ENCODE measurements around the gene ACTR5. TPM values are rescaled to one million over a fixed set of nuclear protein-coding genes. Genes with fewer than 3 reads are reported as not detected.

ACTR5 gene
- polyA plus RNA-seq, 4 donors, result 7.9 to 10.7 (median 9.1) TPM

DNA sequence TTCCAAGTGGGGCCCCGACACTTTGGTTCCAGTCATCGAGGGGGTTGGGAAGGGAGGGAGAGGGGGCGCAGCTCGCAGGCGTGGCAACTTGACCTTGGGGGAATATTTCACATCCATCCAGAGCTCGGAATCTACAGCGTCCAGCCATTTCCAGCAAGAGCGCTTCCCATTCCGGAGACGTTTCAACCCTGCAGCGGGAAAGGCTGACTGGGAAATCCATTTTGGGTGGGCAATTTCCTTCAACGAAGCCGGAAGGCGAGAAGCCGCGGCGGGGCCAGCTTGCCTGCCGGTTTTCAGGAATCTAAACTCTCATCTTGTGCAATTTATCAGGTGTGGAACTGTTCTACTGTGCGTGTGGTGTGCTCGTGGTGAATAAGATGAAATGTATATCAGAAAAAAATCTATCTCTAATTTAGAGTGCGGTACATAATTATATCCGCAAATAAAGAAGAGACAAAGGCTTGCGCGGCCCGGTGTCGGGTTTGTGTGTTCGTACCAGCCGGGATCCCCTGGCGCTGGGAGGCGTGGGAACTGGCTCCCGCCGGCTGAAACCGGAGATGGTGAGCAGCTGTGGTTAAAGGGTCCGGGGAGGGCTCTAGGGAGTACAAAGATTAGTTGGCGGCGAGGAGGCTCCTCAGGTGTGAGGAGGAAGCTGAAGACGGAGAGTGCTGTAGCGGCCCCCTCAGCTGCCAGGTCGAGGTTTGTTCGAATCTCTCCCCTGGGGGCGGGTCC, 19.2 kb upstream of the ACTR5 start:
- DNase-seq (ENCODE audit: low read depth in 4 of 4, low spot score in 3 of 4), result no peak

GRCh38 chr20:38729767-38730166, 18.5 kb upstream of the ACTR5 start:
- no peak for DNase-seq (ENCODE audit: low read depth in 4 of 4, low spot score in 3 of 4)

DNA sequence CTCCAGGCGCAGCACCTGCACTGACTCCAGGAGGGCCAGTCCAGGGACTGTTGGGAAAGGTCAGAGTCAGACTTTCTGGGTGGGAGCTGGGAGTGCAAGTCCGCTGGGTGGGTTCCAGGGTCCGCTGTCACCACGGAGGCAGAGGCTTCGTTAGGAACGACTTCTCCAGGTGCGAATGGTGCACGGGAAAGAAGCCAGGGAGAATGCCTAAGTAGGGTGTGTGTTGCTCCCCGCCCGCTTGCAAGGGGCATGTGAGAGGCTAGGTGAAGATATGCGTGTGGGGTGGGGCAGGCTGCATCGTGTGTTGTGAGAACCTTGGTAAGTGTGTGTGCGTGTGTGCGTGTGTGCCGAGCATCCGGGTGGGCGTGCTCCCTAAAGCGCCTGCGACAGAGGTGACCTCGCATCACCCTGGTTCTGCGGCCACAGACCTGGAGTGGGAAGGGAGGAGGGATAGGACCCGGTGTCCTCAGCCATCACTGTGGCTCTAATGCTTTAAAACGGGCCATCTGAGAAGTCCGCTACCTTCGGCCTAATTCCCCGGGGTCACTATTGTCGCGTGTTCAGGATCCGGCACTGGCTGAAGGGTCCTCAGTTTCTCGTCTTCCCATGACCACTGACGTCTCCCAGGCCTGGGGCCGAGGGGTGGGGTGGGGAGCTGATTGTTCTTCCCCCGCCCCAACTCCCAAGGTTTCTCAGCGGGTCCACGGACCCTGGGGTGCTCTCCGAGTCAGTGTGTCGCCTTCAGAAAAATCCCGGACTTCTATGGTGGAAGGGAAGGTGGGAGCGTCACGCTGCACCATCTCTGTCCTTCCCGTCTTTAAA, 17.9 kb upstream of the ACTR5 start:
- DNase-seq (ENCODE audit: low read depth in 4 of 4, low spot score in 3 of 4), result no peak

- no peak for DNase-seq (ENCODE audit: low read depth in 4 of 4, low spot score in 3 of 4)
These were observed 17.1 kb upstream of the ACTR5 start for GRCh38 chr20:38730989-38731737.

- DNase-seq (ENCODE audit: low read depth in 4 of 4, low spot score in 3 of 4), result no peak
These were observed 16.5 kb upstream of the ACTR5 start for GRCh38 chr20:38731738-38732113.

GRCh38 chr20:38732981-38733380, 15.3 kb upstream of the ACTR5 start:
- no peak for DNase-seq (ENCODE audit: low read depth in 4 of 4, low spot score in 3 of 4)

GRCh38 chr20:38735172-38735571, 13.1 kb upstream of the ACTR5 start:
- DNase-seq (ENCODE audit: low read depth in 4 of 4, low spot score in 3 of 4), result no peak

DNA sequence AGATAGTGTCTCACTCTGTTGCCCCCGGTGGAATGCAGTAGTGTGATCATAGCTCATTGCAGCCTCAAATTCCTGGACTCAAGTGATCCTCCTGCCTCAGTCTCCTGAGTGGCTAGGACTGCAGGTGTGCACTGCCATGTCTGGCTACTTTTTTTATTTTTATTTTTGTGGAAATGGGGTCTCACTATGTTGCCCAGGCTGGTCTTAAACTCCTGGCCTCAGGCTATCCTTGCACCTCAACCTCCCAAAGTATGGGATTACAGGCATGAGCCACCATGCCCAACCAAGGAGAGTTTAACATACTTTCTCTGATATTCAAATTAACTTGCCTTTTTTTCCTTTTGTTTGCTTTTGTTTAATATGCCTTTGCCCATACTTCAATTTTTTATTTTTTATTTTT, 10.4 kb upstream of the ACTR5 start:
- DNase-seq (ENCODE audit: low read depth in 4 of 4, low spot score in 3 of 4), result no peak

GRCh38 chr20:38745757-38746156, 2.5 kb upstream of the ACTR5 start:
- no peak for DNase-seq (ENCODE audit: low read depth in 4 of 4, low spot score in 3 of 4)

DNA sequence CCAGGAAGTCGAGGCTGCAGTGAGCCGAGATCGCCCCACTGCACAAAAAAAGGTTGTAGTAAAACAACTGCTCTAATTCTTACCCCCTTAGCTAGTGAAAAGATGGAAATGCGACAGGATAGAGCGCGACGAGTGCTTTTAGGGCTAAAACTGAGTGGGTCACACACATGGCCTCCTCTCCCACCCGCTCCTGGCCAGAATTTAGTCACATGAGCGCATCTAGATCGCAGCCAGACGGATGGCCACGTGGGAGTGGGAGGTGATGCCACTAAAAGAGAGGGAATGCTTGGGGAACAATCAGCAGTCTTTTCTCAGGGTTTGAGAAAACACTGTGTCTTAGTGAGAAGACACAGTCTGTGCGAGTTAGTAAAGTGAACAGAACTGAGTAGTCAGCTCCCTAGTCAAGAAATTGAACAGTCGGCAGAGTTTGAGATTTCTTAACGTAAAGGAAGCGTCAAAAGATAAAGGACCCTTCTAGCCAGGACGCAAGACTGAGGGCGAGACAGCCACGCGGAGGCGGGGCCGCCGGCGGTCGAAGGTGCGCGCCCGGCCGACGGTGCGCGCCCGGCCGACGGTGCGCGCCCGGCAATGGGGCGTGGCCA, 664 bp upstream of the ACTR5 start:
- DNase-seq (ENCODE audit: low read depth in 4 of 4, low spot score in 3 of 4), result no peak

DNA sequence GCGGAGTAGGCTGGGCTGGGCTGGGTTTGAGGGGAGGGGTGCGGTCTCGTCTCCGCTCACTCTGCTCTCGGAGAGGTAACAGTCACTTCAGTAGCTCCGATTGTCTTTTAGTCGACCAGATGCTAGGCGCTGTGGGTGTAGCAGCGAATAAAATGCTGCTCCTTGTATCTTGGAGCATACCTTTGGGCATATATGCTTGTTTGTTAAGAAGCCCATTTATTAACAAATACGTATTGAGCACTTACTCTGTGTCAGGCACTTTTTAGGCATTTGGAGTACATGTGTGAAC, 545 bp downstream of the ACTR5 start:
- no peak for DNase-seq (ENCODE audit: low read depth in 4 of 4, low spot score in 3 of 4)

GRCh38 chr20:38751360-38751976, 3.2 kb downstream of the ACTR5 start:
- DNase-seq (ENCODE audit: low read depth in 4 of 4, low spot score in 3 of 4), result no peak

DNA sequence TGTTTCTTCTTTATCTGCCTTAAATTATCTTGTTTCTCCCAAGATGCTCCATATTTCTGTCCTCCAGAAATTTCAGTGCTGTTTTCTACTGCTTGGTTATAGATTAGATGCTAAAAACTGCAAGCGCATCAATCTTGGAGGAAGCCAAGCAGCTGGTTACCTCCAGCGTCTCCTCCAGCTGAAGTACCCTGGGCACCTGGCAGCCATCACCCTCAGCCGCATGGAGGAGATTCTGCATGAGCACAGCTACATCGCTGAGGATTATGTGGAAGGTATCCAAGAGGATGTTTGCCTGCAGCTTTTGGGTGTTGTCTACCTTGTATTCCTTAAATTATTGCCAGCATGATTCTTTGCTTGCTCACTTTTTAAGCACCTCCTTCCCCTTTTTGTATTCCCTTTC, 3.8 kb downstream of the ACTR5 start:
- no peak for DNase-seq (ENCODE audit: low read depth in 4 of 4, low spot score in 3 of 4)

GRCh38 chr20:38754924-38755323, 6.7 kb downstream of the ACTR5 start:
- DNase-seq (ENCODE audit: low read depth in 4 of 4, low spot score in 3 of 4), result no peak

- DNase-seq (ENCODE audit: low read depth in 4 of 4, low spot score in 3 of 4), result no peak
These were observed 7.2 kb downstream of the ACTR5 start for GRCh38 chr20:38755324-38755910.

DNA sequence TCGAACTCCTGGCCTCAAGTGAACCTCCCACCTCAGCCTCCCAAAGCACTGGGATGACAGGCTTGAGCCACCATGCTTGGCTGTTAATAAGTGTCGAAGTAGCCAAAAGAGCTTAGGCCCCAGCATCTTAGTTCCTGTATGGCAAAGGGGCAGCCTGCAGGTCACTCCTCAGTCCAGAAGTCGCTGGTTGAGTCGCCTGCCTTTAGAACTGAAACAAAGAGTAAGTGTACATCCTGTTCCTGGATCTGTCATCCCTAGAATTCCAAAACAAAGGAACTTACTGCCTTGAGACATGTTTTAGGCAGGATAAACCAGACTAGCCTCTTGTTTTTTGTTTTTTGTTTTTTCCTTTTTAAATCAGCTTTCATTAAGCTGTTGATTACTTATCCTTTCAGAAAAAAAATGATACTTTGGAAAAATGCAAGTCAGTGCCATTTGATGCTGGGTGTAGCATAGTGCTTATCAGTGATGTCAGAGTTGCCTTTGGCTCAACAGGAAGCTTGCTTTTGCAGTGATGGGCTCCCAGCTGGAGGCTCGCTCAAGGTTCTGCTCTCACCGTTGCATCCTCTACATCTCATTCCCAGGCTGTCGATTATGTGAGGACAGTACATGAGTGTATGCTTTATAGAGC, 9.0 kb downstream of the ACTR5 start:
- no peak for DNase-seq (ENCODE audit: low read depth in 4 of 4, low spot score in 3 of 4)

- no peak for DNase-seq (ENCODE audit: low read depth in 4 of 4, low spot score in 3 of 4)
These were observed 10.8 kb downstream of the ACTR5 start for GRCh38 chr20:38759106-38759505.

- no peak for DNase-seq (ENCODE audit: low read depth in 4 of 4, low spot score in 3 of 4)
These were observed 12.7 kb downstream of the ACTR5 start for GRCh38 chr20:38760978-38761377.

GRCh38 chr20:38762174-38762573, 13.9 kb downstream of the ACTR5 start:
- no peak for DNase-seq (ENCODE audit: low read depth in 4 of 4, low spot score in 3 of 4)

DNA sequence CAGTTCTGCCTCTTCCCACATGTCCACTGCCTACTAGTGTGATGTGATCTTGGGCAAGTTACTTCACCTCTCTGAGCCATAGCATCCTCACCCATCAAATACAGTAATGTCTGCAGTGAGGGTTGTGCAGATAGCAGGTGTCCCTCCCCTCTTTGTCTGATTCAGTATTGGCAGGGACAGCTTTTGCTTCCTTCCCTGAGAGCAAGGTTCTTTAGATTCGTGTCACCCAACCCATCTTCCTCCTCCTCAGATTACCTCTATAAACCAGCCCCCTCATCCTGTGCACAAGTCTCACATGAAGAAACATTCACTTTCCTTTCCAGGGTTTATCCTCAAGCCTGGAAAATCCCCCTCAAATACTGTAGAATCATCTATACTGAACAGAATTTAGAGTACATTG, 15.4 kb downstream of the ACTR5 start:
- no peak for DNase-seq (ENCODE audit: low read depth in 4 of 4, low spot score in 3 of 4)
